Measurements from ENCODE around the gene RALY. TPM values are rescaled to one million over a fixed set of nuclear protein-coding genes. Genes with fewer than 3 reads are reported as not detected.

Gene RALY
- total RNA-seq, 1 donor from 2014 or later, result 236 TPM

DNA sequence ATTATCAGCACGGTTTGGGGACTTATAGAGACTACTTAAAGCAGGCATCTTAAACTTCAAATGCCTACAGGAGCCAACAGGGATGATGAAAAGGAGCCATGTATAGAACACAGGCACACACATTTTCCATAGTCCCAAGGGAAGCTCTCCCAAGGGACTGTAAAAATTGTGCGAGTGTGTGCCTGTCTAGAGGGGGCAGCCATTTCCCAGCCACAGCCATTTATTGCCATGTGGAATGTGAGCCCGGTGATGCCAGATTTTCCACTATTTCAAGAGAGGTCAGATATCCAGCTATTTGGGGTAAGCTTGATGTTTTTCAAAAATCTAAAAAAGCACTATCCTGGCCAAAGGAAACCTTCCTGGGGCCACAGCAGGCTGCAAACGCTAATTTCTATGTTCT, 24.1 kb upstream of the RALY start:
- H3K9me3 Mint-ChIP-seq (ENCODE audit: low read depth), result peaks cover 3% of the 10 kb centered on the region
- peaks cover 3% of the 10 kb centered on the region for H3K27me3 Mint-ChIP-seq
- DNase-seq (ENCODE audit: low spot score, unreplicated experiment), result no peak
- no peak overlapping the region for H3K4me3 Mint-ChIP-seq (ENCODE audit: low read depth)
- H3K4me1 Mint-ChIP-seq (ENCODE audit: low read depth), result no peaks in the 10 kb centered on the region
- H3K27ac Mint-ChIP-seq, result no peak overlapping the region
- peaks cover 1% of the 10 kb centered on the region for H3K36me3 Mint-ChIP-seq (ENCODE audit: insufficient read depth)
- TF ChIP-seq, protein P1, sequence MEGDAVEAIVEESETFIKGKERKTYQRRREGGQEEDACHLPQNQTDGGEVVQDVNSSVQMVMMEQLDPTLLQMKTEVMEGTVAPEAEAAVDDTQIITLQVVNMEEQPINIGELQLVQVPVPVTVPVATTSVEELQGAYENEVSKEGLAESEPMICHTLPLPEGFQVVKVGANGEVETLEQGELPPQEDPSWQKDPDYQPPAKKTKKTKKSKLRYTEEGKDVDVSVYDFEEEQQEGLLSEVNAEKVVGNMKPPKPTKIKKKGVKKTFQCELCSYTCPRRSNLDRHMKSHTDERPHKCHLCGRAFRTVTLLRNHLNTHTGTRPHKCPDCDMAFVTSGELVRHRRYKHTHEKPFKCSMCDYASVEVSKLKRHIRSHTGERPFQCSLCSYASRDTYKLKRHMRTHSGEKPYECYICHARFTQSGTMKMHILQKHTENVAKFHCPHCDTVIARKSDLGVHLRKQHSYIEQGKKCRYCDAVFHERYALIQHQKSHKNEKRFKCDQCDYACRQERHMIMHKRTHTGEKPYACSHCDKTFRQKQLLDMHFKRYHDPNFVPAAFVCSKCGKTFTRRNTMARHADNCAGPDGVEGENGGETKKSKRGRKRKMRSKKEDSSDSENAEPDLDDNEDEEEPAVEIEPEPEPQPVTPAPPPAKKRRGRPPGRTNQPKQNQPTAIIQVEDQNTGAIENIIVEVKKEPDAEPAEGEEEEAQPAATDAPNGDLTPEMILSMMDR (IDR thresholded peaks at IDR 0.05; ENCODE audit: unreplicated experiment), result no peak

DNA sequence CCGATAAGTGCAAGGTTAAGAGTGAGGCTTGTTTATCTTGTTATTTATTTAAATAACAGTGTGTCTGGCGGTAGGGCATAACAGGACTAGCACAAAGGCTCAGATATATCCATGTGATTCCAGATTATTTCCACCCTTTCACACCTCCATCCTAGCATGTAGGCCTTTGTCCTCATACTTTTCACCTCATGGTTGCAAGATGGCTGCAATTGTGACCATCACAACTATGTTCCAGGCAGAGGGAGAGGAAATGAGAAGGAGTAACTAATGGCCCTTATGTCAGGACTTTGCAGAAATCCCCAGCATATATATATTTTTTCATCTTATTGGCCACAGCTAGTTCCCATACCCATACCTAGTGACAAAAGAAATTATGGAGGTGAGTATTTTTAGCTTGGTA, 23.5 kb upstream of the RALY start:
- TF ChIP-seq, protein P1 (IDR thresholded peaks at IDR 0.05; ENCODE audit: unreplicated experiment), result no peak
- H3K4me1 Mint-ChIP-seq (ENCODE audit: low read depth), result no peaks in the 10 kb centered on the region
- no peak for DNase-seq (ENCODE audit: low spot score, unreplicated experiment)
- no peak overlapping the region for H3K27ac Mint-ChIP-seq
- H3K9me3 Mint-ChIP-seq (ENCODE audit: low read depth), result peaks cover 3% of the 10 kb centered on the region
- peaks cover 3% of the 10 kb centered on the region for H3K27me3 Mint-ChIP-seq
- peaks cover 1% of the 10 kb centered on the region for H3K36me3 Mint-ChIP-seq (ENCODE audit: insufficient read depth)
- H3K4me3 Mint-ChIP-seq (ENCODE audit: low read depth), result no peak overlapping the region

DNA sequence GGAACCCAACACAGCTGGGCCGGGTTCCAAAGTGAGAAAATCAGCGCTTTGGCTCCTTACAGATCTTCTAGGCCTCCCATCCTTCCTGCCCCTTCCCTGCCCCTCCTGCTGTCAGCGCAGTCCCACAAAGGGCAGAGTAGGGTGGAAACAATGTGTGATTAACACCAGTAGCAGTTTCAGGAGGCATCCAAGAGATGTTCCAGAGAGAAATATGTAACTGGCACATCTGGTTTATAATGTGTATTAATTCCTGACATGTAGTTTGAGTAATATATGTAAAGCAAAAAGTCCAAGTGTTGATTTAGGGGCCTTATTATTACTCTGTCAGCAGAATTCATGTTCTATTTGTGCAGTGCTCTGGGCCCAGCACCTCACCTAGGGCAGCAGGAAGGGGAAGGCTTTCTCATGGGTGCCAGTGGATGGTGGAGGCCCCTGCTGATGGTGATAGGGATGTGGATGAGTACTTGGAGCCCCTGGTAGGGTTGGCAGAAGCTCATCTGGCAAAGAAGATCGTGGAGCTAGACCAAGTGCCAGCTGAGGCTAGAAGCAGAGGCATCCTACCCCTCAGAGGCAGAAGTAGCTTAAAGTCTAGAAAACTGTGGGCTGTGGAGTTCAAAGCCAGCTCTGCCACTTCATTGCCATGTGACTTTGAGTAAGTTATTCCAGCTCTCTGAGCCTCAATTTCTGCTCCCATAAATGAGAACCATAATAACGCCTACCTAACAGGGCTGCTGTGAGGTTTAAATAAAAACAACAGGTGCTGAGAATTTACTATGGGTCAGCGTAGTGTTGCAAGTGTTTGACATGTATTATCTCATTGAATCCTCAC, 22.4 kb upstream of the RALY start:
- Mint-ChIP-seq H3K27ac (no peak overlapping the region), H3K9me3 (ENCODE audit: low read depth) (no peaks in the 10 kb centered on the region), H3K4me3 (ENCODE audit: low read depth) (no peak overlapping the region), H3K27me3 (no peaks in the 10 kb centered on the region), H3K36me3 (ENCODE audit: insufficient read depth) (no peaks in the 10 kb centered on the region), H3K4me1 (ENCODE audit: low read depth) (no peaks in the 10 kb centered on the region)
- DNase-seq (ENCODE audit: low spot score, unreplicated experiment), result no peak
- TF ChIP-seq, protein P1 (IDR thresholded peaks at IDR 0.05; ENCODE audit: unreplicated experiment), result no peak

- no peaks in the 10 kb centered on the region for H3K36me3 Mint-ChIP-seq (ENCODE audit: insufficient read depth)
- peaks cover 2% of the 10 kb centered on the region for H3K27me3 Mint-ChIP-seq
- TF ChIP-seq, protein P1 (IDR thresholded peaks at IDR 0.05; ENCODE audit: unreplicated experiment), result no peak
- no peak overlapping the region for H3K27ac Mint-ChIP-seq
- no peak overlapping the region for H3K4me3 Mint-ChIP-seq (ENCODE audit: low read depth)
- H3K9me3 Mint-ChIP-seq (ENCODE audit: low read depth), result peaks cover 4% of the 10 kb centered on the region
- no peaks in the 10 kb centered on the region for H3K4me1 Mint-ChIP-seq (ENCODE audit: low read depth)
- DNase-seq (ENCODE audit: low spot score, unreplicated experiment), result no peak
Observed at GRCh38 chr20:33976959-33977358, 16.8 kb upstream of the RALY start.

- DNase-seq (ENCODE audit: low spot score, unreplicated experiment), result no peak
- no peaks in the 10 kb centered on the region for H3K36me3 Mint-ChIP-seq (ENCODE audit: insufficient read depth)
- TF ChIP-seq, protein P1 (IDR thresholded peaks at IDR 0.05; ENCODE audit: unreplicated experiment), result no peak
- H3K27me3 Mint-ChIP-seq, result peaks cover 2% of the 10 kb centered on the region
- H3K9me3 Mint-ChIP-seq (ENCODE audit: low read depth), result peaks cover 4% of the 10 kb centered on the region
- H3K4me3 Mint-ChIP-seq (ENCODE audit: low read depth), result no peak overlapping the region
- no peaks in the 10 kb centered on the region for H3K4me1 Mint-ChIP-seq (ENCODE audit: low read depth)
- H3K27ac Mint-ChIP-seq, result no peak overlapping the region
Observed at GRCh38 chr20:33977535-33977934, 16.2 kb upstream of the RALY start.

Data from progenitor cell of endocrine pancreas (in vitro differentiated cells).